Pancreas (tissue), 10 donors: Measurements from ENCODE around the gene TCEAL8. TPM values are rescaled to one million over a fixed set of nuclear protein-coding genes. Genes with fewer than 3 reads are reported as not detected.

Experiments
- ATAC-seq, 4 donors: fragments of 200-7000 bp; cut with Tn5 transposase; one replicate each; pipeline versions ENCODE4 v1.8.0 to v1.9.1; 2020; ENCODE audit warnings: mild to moderate bottlenecking in 4 of 4, moderate library complexity in 4 of 4
- DNase-seq, 6 donors: peaks; one replicate each; pipeline ENCODE4 v3.0.0-alpha.2; 2020
- FAIRE-seq: peaks from 2 replicates; lab custom pipeline; 2012; peaks lifted over from hg19 to GRCh38; lab: Jason Lieb, UNC
- H3K27ac ChIP-seq, 4 donors: fragments of 200-600 bp; sonication (generic); 1 replicate in 3 of 4; 2 replicates in 1 of 4; pipeline versions ENCODE4 v1.5.0 to v1.8.0; 2020
- H3K27me3 ChIP-seq, 4 donors: fragments of 200-600 bp; one replicate each; pipeline ENCODE4 v1.8.0; 2021
- H3K36me3 ChIP-seq, 3 donors: fragments of 200-600 bp; sonication (generic) in 1 of 3; one replicate each; pipeline versions ENCODE4 v1.5.0 to v1.8.0; 2020 to 2021
- H3K4me1 ChIP-seq, 3 donors: fragments of 200-600 bp; one replicate each; pipeline ENCODE4 v1.8.0; 2021
- H3K4me3 ChIP-seq, 4 donors: fragments of 200-600 bp; sonication (generic) in 2 of 4; one replicate each; pipeline versions ENCODE4 v1.5.0 to v1.8.0; 2020 to 2021
- H3K9me3 ChIP-seq, 4 donors: fragments of 200-600 bp; one replicate each; pipeline ENCODE4 v1.8.0; 2021
- CTCF ChIP-seq, 4 donors: fragments of 200-600 bp; sonication (generic) in 3 of 4; IDR thresholded peaks; one replicate each; pipeline versions ENCODE4 v1.5.0 to v1.8.0; 2021; ENCODE audit warnings: antibody characterized with exemption in 4 of 4
- WGBS, 2 donors: extraction: QIAGEN DNeasy Blood & Tissue Kit; methylation state at CpG; one replicate each; pipeline ENCODE4 v1.1.7; 2013; 5-methylcytosine and 5-hydroxymethylcytosine counted together
- intact Hi-C, 3 donors: fragments of 100-400 bp; cut with DNase I; formaldehyde crosslinking; loops; one replicate each; pipeline versions ENCODE4 v1.11.1 to v1.14.2; 2022
- polyA plus RNA-seq, 2 donors: library from polyadenylated mRNA; stranded (reverse); fragments of 200-250 nt; gene quantifications; one replicate each; pipeline ENCODE4 v1.2.3, GENCODE V29; 2013
- total RNA-seq, 6 donors: library from RNA; stranded (reverse); fragmentation: NEBNext Ultra II Directional in 4 of 6; extraction: Animal tissue kit (Norgen Biotek cat#: 25700) in 4 of 6; gene quantifications; one replicate each; pipeline versions ENCODE4 v1.2.1 to v1.2.4, GENCODE V29; 2021 to 2023
- donor health status: healthy with polysubstance abuse.
- donor health status: DM: no; HTN: no; CAD: no; lungs with moderate emphysema.
- donor health status: DM: no; HTN: no; CAD: no.
- donor health status: control.
- donor health status: control.
- donor health status: Bipolar disorder and iron deficiency.
- donor health status: DM: yes; HTN: yes; CAD: no.
- donor health status: DM: no; HTN: no; CAD: no.
- donor health status: DM: no; HTN: no; CAD: no.
- donor health status: DM: yes; HTN: yes; CAD: no.

The TCEAL8 gene
- total and polyA plus RNA-seq, 8 donors: 16.8 to 56.6 (median 24.1) TPM

- ATAC-seq (no peak), FAIRE-seq (no peak), DNase-seq (no peak)
- no peak for TF ChIP-seq CTCF (IDR thresholded peaks at IDR 0.05)
- Histone ChIP-seq H3K9me3 (no peaks in the 10 kb centered on the region), H3K4me3 (no peak overlapping the region), H3K36me3 (no peaks in the 10 kb centered on the region), H3K4me1 (no peaks in the 10 kb centered on the region), H3K27ac (no peak overlapping the region), H3K27me3 (peaks cover 0 to 17% (median 0%) of the 10 kb centered on the region in 4 donors)
- intact Hi-C loops: no loop called here
- 48 to 58% methylated on average over 5 of the region's 5 CpGs for WGBS, 2 donors
These were observed 44.9 kb downstream of the TCEAL8 start for GRCh38 chrX:103210056-103210455.

Other genes with a start within 250 kb of the TCEAL8 start
- 10 to 100 TPM; 13.5 to 43.5 (median 22.3) TPM for gene BEX1, start 191.0 kb downstream of the TCEAL8 start, total RNA-seq
- 100 to 1,000 TPM in 1 of 2 donors, 10 to 100 TPM in 1; 52.1 to 263 TPM for gene BEX1, start 191.0 kb downstream of the TCEAL8 start, polyA plus RNA-seq
- under 1 TPM in 4 of 6 donors, not detected in 2; 0.14 to 0.87 (median 0.39) TPM for gene NXF3, start 162.0 kb downstream of the TCEAL8 start, total RNA-seq
- 1 to 10 TPM in 1 of 2 donors, under 1 TPM in 1; 0.57 to 1.3 TPM for gene NXF3, start 162.0 kb downstream of the TCEAL8 start, polyA plus RNA-seq
- 10 to 100 TPM in 3 of 6 donors, 1 to 10 TPM in 3; 7.4 to 18.5 (median 9.7) TPM for gene BEX4, start 40.0 kb downstream of the TCEAL8 start, total RNA-seq
- 10 to 100 TPM; 24.9 to 89.2 TPM for gene BEX4, start 40.0 kb downstream of the TCEAL8 start, polyA plus RNA-seq
- gene TCEAL5, start 21.6 kb upstream of the TCEAL8 start, total RNA-seq: under 1 TPM in 4 of 6 donors, not detected in 2; 0.16 to 0.47 (median 0.31) TPM
- gene TCEAL5, start 21.6 kb upstream of the TCEAL8 start, polyA plus RNA-seq: 1 to 10 TPM; 1.1 to 5.7 TPM
- 10 to 100 TPM; 11.2 to 19.0 (median 13.8) TPM for gene BEX2, start 55.8 kb upstream of the TCEAL8 start, total RNA-seq
- 100 to 1,000 TPM in 1 of 2 donors, 10 to 100 TPM in 1; 24.0 to 113 TPM for gene BEX2, start 55.8 kb upstream of the TCEAL8 start, polyA plus RNA-seq
- 1 to 10 TPM in 2 of 6 donors, under 1 TPM in 4; 0.12 to 1.3 (median 0.34) TPM for gene TCEAL7, start 75.1 kb upstream of the TCEAL8 start, total RNA-seq
- 1 to 10 TPM in 1 of 2 donors, under 1 TPM in 1; 0.72 to 2.6 TPM for gene TCEAL7, start 75.1 kb upstream of the TCEAL8 start, polyA plus RNA-seq
- 10 to 100 TPM in 3 of 6 donors, 1 to 10 TPM in 3; 7.3 to 24.1 (median 9.9) TPM for gene TCEAL9, start 101.4 kb upstream of the TCEAL8 start, total RNA-seq
- gene TCEAL9, start 101.4 kb upstream of the TCEAL8 start, polyA plus RNA-seq: 10 to 100 TPM; 42.0 to 71.8 TPM
- 10 to 100 TPM; 30.2 to 55.3 (median 39.0) TPM for gene BEX3, start 121.4 kb upstream of the TCEAL8 start, total RNA-seq
- 100 to 1,000 TPM in 1 of 2 donors, 10 to 100 TPM in 1; 40.7 to 184 TPM for gene BEX3, start 121.4 kb upstream of the TCEAL8 start, polyA plus RNA-seq